CD4-positive, alpha-beta T cell treated with Interleukin-6 for 4 hours (primary cell): Measurements from ENCODE around the gene BBS9.
"Not testable (repeated sequence)": the region's sequence is repeated elsewhere in the genome, so short reads cannot be mapped to it uniquely, and the experiment has no call there.

Experiments
- DNase-seq: peaks from one replicate; pipeline ENCODE4 v3.0.0-alpha.2; 2020; ENCODE audit warnings: mixed read lengths

BBS9 gene

DNA sequence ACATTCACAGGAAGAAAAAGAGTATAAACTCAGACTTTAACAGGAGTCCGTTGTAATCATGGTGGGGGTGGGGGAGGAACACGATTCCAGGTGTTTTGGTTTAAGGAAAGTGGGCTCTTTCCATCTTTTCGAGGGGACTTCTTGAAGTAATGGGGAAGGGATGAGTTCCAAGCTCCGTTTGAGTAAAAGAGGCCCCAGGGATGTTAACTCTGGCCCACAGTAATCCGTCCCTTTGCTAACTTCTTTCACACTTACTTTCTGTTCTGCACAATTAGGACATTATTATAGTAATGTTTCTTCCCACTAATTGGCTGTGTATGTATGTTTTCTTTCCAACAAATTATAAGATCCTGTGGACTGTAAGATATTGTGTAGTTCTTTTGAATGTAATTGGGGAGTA, 374.4 kb downstream of the BBS9 start:
- no peak for DNase-seq

DNA sequence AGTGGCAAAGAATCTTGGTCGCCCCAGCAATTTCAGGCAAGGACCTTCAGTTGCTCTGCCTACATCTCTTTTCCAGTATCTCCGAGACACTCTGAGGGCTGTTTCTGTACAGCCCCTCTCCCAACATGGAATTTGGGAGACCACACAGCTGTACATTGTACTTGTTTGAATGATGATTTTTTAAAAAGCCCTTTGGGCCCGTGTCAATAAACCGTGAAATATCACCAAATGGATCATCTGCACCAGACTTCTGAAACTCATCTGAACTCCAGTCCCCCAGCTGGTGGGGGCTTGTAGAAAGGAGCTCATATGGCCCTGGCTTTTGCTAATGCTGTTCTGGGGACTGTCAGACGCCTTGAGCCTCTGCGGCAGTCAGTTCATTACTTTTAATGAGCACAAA, 374.9 kb downstream of the BBS9 start:
- DNase-seq: no peak

DNA sequence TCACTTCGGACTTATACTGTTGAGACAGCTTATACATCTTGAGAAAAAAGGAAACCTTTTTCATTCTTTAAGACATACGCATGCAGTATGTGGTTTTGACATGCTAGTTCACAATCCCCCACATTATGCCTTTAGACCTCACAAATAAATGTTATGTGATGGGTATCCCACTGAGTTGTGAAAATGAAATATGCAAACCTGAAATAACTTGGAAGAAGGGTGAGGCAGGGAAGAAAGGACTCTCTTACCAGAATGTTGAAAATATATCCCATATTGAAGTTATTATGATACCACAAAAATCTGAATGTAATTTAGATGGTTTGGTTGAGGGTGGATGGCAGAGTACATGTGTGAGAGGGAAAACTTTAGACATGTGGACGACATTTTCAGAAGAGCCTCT, 379.8 kb downstream of the BBS9 start:
- DNase-seq: no peak

DNA sequence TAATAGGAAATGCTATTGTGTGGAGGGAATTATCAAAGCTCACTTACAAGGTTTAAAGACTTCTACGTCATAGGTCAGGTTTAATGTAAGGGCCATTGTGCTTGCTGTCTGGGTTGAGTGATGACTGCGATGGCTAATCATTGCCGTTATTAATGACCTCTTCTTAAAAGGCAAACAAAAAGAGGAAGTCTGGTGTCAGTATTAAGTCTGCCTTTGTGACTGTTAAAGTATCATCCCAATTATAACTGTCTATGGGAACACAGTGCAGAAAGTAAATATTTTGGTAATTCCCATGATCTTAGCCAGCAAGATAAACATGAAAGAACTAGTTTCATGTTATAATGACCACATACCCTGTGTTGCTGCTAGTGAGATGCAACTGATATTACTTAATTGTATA, 382.4 kb downstream of the BBS9 start:
- no peak for DNase-seq

DNA sequence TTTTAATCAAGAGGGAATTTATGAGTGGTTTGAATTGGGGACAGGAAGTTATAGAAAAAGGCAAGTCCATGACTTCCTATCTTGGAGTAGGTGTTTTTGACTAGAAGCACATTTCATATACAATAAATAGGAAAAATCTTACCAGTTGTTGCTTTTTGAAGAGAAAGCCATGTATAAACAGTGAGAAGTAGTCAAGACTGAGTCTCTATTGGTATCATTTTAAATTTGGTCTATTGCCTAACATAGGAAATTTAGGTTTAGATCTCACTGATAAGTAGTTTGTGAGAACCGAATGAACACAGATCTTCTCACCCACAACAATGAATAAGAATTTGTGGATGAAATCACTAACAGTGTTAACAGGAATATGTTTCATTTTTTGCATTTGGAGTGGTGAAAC, 387.2 kb downstream of the BBS9 start:
- DNase-seq: no peak

DNA sequence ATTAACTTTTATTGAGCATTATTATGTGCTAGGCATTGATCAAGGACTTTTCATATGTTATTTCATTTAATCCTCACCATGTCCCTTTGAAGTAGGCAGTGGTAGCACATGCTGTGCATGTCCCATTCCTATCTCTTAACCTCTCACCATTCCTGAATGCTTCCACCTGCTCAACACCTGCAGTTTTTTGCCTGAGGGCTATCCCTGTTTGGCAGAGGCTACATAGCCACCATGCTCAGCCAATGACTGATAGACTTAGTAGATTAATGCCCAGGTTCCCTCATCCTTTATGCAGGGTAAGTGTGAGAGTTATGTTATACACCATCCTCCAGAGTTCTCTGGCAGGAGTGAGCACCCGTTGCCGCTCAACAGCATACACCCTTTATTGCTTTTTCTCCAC, 387.8 kb downstream of the BBS9 start:
- no peak for DNase-seq

DNA sequence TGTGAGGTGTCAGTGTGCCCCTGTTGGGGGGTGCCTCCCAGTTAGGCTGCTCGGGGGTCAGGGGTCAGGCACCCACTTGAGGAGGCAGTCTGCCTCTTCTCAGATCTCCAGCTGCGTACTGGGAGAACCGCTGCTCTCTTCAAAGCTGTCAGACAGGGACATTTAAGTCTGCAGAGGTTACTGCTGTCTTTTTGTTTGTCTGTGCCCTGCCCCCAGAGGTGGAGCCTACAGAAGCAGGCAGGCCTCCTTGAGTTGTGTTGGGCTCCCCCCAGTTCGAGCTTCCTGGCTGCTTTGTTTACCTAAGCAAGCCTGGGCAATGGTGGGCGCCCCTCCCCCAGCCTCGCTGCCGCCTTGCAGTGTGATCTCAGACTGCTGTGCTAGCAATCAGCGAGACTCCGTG, 397.6 kb downstream of the BBS9 start:
- DNase-seq: not testable (repeated sequence)

DNA sequence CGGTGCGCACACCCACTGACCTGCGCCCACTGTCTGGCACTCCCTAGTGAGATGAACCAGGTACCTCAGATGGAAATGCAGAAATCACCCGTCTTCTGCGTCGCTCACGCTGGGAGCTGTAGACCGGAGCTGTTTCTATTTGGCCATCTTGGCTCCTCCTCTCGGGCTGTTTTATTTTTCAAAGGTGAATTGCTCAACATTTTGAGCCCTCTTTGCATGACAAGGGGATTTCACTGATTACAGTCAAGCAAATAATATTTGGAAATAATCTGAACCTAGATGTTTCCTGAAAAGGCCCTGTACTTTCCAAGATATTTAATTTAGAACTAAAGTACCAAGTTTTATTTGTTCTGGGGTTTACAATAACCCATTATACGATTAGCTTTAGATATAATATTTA, 398.2 kb downstream of the BBS9 start:
- not testable (repeated sequence) for DNase-seq

DNA sequence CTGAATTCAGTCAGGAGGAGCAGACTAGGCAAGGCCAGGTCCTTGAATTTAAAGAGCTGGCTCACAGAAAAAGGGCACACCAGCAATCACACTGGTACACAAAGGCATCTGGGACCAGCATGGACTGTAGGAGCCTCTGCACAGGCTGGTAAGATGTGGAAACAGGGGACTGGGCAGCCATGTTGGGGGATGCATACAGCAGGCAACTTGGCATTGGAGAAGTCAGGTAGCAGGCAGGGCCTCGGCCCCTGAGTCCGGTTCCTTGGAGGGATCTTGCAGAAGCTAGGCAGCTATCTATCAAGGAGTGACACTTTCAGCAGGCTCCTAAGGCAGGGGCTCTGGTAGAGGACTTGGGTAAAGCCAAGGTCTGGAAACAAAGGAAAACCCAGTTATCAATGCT, 399.7 kb downstream of the BBS9 start:
- no peak for DNase-seq

DNA sequence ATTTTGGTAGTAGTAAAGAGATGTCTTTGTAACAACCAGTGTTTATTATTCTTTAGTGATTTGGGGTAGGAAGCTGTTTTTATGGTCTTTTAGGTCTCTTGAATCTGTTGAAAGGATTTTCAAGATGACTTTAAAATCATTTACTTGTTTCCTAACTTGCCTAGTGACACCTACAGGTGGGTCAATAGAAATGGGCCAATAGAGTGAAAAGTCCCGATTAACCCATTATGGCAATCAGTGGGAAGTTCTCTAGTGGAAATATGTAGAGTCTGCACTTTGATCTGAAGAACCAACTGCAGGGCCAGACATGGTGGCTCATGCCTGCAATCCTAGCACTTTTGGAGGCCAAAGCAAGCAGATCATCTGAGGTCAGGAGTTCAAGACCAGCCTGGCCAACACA, 401.3 kb downstream of the BBS9 start:
- no peak for DNase-seq

DNA sequence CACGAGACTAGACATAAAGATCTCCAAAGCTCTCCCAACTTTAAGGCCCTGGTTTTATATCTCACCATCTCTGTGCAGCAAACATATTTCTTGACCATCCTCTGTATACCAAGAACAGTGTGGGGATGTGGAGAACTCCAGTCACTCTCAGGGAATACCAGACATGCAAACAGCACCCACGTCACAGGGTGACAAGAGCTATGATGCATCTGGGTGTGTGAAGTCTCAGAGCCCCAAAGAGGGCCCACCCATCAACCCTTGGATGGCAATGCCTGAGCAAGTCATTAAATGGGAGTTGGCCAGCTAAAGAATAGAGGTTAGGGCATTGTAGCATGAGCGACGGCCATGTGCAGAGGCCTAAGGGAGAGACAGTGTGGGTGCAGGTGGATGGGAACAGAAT, 402.5 kb downstream of the BBS9 start:
- DNase-seq: no peak

DNA sequence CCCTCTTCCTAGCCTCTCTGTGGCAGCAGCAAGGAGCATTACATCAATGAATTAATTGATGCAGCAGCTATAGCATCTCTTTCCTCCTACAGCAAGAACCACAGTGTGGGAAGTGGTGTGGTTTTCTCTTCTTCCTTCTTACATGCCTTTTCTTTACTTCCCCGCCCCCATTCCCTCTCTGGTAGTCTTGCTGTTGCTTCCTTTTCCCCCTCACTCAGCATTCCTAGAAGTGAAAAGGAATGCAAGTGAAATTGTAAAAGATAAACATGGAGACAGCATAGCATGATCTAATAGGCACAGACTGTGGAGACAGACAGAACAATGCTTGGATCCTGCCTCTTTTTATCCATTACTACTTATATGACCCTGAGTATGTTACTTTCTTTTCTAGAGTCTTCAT, 405.5 kb downstream of the BBS9 start:
- DNase-seq: no peak

DNA sequence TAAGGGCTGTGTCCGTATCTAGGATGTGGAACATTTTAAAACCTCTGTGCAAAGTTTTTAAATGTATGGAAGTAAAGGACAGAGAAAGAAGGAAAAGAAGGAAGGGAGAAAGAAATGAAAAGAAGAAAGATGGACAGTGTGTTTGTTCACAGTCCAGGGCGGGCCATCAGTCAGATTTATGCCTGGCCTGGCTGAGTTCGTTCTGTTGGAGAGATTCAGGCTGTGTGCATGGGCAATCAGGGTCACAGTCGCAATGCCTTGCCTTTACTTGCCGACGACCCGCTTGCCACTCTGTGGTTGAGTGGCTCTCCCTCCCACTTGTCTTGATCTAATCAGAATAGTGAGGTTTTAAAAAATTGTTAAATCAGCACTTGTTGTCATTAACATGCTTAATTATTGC, 406.6 kb downstream of the BBS9 start:
- DNase-seq: no peak

DNA sequence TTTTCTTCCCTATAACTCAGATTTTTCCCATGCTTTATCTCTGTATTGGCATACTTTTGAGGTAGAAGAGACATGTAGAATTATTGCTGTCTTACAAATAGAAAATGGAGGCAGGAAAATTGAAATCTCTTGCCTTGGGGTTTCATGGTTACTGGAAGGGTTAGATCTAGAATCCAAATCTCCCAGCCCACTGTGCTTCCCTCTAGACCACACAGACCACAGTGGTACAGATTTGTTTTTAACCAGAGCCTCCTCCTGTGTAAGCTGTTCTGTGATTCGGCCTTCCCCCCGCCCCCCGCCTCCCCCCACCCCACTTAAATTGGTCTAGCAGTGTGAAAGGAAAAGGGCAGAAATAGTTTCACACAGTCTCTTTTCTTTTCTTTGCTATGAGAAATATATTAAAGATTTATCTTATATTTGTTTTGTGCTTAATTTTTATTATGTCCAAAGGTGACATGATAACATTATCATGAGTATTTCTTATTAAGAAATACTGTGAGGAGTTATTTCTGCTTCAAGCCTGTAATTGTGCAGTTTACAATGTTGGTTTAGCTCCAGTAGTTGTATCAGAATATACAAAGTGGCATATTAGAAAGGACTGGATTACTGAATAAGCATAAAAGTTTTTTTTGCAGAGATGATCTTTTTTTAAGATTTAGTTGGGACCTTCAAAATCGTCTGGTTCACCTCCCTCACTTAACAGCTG, 407.2 kb downstream of the BBS9 start:
- no peak for DNase-seq

DNA sequence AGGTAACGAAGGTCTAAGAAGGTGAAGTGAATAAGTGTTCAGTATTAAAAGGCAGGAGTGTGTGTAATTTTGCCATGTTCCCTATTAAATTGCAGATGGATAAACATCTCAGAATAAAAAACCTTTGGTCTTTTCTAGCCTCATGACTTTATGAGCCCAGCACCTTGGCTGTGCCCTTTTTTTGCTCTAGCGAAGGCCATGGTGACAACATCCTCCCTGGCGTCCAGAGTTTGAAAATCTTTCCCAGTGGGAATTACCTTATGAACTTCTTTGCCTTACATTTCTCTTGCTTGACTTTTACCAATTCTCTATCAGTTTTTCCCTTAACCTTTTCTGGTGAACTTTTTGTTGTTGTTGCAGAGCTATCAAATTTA, 407.7 kb downstream of the BBS9 start:
- DNase-seq: no peak

DNA sequence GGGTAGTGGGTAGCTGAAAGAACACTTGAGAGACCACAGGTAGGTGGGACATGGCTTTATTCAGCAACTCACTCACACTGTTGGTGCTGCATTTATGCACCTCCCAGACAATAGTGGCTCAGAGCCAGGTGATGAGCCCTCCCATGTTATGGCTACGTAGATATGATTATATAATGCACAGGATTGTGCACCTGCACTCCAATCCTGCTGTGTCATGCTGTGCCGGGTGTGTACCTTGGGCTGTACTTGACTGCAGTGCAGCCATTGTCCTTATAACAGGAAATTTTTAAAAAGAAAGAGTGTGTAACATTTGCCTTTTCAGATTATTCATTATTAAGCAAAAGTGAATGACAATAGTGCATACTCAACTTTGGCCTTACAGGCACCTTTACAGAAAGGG, 409.8 kb downstream of the BBS9 start:
- no peak for DNase-seq

DNA sequence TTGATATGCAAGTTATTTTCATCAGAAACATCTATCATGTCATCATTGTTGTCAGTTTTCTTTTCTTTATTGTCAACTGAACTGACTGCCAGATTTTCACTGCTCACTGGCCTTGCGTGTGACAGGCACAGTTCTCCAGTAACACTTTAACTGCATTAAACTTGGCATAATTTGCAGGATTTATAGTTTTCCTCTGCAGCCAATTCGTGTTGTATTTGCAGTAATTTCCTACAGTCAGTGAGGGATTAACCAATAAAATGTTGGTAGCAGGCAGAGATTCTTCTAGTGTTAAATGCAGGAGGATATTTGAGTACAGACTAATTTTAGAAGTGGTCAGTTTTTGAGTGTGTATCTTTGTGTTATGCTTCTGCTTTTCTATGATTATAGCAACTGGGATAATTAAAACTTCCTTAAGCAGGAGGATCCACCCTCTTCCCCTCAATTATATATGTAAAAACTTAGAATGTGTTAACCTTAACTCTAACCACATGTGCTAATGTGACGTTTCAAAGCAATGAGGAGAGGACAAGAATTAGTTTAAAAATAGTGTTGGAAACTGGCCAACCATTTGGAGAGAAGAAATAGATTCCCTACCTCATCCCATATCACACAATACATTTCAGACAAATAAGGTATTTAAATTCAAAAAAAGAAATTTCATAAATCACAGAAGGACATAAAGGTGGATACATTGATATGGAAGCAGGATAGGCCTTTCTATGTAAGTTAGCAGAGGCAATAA, 410.5 kb downstream of the BBS9 start:
- no peak for DNase-seq

DNA sequence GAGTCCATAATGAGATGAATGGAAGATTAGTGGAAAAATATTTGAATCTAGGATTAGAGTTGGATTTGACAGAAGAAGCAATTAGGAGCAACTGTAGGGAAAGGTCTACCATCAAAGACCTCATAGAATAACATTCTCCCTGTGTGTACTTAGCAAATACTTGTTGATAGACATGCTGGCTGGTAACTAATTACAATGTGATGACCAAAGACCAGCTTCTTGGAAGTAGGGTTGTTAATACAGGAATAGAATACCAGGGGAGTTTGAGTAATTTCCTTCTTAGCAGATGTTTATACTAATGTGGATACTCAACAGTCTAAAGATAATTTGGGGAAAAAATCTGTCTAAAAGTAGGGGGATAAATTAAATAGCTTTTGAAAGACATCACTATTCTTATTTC, 418.5 kb downstream of the BBS9 start:
- no peak for DNase-seq

DNA sequence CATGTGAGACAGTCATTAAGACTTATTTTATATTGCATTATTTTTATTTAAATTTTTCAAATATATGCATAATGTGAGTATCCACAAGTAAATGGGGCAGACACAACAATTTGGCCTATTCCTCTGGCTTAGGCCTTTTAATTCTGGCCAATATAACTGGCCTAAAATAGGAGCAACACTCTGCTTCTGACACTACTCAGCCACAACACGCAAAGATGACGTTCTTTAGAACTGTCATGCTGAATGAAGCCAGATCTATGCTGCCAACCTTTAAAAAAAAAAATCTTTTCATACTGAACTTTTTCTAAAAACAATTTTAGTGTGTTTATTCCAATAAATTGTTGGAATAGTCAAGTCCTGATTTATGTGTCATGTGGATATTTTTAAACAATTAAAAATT, 421.0 kb downstream of the BBS9 start:
- no peak for DNase-seq

DNA sequence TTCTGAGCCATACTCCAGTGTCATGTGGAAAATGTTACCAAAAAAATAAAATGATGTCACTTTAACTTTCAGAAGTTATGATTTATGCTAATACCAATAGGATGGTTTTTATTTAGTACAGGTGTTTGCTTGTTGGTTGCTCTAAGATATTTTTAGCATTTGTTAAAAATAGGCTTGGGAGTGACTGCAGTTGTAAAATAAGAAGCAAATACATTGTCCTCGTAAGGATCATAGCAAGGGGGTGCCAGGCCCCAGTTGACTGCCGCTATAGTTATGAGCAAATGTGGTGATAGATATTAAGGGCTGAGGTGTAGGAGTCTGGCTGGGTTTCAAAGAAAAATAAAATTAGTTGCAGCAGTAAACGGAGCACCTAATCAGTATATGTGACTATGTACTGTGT, 421.6 kb downstream of the BBS9 start:
- DNase-seq: no peak

DNA sequence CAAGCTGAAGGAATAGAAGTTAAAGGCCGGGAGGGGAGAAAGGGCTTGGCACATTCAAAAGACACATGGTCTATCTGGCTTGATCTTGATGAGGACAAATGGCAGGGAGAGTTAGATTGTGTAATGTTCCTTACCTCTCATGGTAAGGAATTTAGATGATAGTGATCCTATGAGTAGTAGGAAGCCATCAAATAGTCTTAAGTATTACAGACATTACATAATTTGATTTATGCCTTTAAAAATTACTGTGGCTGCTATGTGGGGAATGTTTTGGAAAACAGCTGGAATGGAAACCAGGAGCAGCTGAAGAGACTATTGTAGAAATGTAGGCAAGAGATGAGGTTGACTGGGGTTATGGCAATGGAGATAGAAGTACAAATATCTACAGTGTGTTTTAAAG, 424.7 kb downstream of the BBS9 start:
- no peak for DNase-seq

DNA sequence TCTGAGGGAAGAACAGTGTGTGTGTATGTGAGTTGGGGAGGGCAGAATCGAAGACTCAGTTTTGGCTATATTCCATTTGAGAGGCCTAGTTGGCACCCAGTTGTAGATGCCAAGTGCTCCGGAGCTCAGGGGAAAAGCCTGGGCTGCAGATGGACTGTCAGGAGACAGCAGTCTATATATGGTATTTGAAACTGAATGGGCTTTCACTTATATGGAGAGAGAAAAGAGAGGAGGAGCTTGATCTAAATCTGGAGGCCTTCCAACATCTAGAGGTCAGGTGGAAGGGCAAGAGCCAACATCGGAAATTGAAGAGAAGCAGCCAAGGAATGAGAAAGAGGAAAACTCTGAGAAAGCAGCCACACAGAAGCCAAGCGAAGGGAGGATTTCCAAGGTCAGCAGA, 425.2 kb downstream of the BBS9 start:
- no peak for DNase-seq

DNA sequence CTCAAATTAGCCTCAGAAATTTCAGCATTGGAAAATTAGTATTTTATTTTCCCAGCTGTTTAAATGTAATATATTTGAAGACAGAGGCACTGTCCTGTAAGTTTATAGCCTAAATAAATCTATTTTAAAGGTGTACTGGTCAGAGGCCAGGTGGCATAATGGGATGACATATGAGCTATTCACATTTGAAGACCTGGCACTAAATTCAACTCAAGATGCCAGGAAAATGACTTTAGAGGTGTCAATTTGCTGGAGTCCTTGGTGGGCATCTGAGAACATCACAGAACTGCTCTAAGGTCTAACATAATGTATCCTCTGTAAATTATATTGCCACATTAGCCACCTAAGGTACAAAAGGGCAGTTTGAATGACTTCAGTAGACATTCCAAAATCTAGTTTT, 427.1 kb downstream of the BBS9 start:
- no peak for DNase-seq

DNA sequence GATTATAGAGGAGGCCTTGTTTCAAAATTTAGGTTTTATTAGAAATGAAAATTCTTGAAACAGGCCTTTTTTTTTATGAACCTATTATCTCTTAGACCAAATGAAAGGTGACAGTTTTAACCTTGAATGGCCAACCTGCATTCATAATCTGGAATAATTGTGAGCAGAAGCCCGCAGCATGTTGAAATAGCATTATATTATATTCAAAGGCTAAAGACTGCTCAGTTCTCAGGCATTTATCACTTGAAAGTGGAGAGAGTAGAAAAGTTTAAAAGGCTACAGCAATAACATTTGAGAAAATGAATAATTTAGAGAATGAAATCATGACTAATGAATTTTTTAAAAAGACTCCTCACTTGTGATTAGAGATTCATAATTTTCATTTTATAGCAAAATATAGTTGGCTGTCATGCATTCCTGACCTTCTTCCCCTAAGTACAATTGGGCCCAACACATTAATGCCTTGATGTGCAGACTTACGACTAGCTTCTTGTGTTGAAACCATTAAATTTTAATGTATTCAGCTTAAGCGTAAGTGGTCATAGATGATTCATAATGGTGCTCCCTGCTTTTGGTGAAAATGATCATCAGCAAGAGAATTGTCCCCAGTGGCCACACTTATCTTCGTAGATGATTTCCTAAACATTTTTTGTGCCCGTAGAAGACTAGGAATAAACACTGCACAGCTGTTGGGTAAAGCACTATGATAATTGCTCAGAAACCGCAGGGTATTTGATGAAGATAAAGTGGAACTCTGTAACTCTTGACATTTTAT, 429.4 kb downstream of the BBS9 start:
- no peak for DNase-seq
